ENCODE data around the gene CARD9.

GRCh38 chr9:136379401-136379800 lies 5.9 kb upstream of the CARD9 start:
- TF ChIP-seq CTCF (conservative IDR thresholded peaks at IDR 0.05; ENCODE audit: low read depth, low read length) (no peak), EZH2phosphoT487 (IDR thresholded peaks at IDR 0.05; ENCODE audit: borderline replicate concordance, low read length) (no peak)
